ENCODE results near the gene KLHL40.
"Not testable (repeated sequence)": the region's sequence is repeated elsewhere in the genome, so short reads cannot be mapped to it uniquely, and the experiment has no call there.

The KLHL40 gene

GRCh38 chr3:42705962-42706585 is 20.7 kb downstream of the KLHL40 start:
- peak; percentile 23 for DNase-seq

GRCh38 chr3:42706721-42707619 is 21.6 kb downstream of the KLHL40 start:
- DNase-seq: no peak

GRCh38 chr3:42707620-42708355 is 22.5 kb downstream of the KLHL40 start:
- DNase-seq: peak; percentile 34

- peak; percentile 43 for DNase-seq
These were observed 23.3 kb downstream of the KLHL40 start for GRCh38 chr3:42708611-42709151.

- peak; percentile 32 for DNase-seq
These were observed 24.3 kb downstream of the KLHL40 start for GRCh38 chr3:42709621-42710020.

- DNase-seq: peak; percentile 35
These were observed 25.1 kb downstream of the KLHL40 start for GRCh38 chr3:42710323-42711021.

GRCh38 chr3:42711491-42712343 is 26.4 kb downstream of the KLHL40 start:
- DNase-seq: peak; percentile 33

- no peak for DNase-seq
These were observed 27.0 kb downstream of the KLHL40 start for GRCh38 chr3:42712344-42712648.

GRCh38 chr3:42712688-42713372 is 27.5 kb downstream of the KLHL40 start:
- DNase-seq: peak; percentile 25

- DNase-seq: no peak
These were observed 28.4 kb downstream of the KLHL40 start for GRCh38 chr3:42713747-42714146.

GRCh38 chr3:42714171-42714852 is 29.0 kb downstream of the KLHL40 start:
- DNase-seq: no peak

GRCh38 chr3:42717306-42717705 is 32.0 kb downstream of the KLHL40 start:
- no peak for DNase-seq

GRCh38 chr3:42718338-42718737 is 33.0 kb downstream of the KLHL40 start:
- DNase-seq: peak; percentile 26

- DNase-seq: no peak
These were observed 33.7 kb downstream of the KLHL40 start for GRCh38 chr3:42719002-42719401.

- no peak for DNase-seq
These were observed 34.8 kb downstream of the KLHL40 start for GRCh38 chr3:42720126-42720525.

- DNase-seq: no peak
These were observed 36.4 kb downstream of the KLHL40 start for GRCh38 chr3:42721690-42722089.

- DNase-seq: not testable (repeated sequence)
These were observed 37.1 kb downstream of the KLHL40 start for GRCh38 chr3:42722442-42722841.

- no peak for DNase-seq
These were observed 37.9 kb downstream of the KLHL40 start for GRCh38 chr3:42723219-42723618.

GRCh38 chr3:42725454-42725853 is 40.1 kb downstream of the KLHL40 start:
- DNase-seq: no peak

- DNase-seq: peak; percentile 29
These were observed 42.7 kb downstream of the KLHL40 start for GRCh38 chr3:42728056-42728455.
